Forelimb muscle (tissue), 1 donor: ENCODE measurements around the gene PLCL1. TPM values are rescaled to one million over a fixed set of nuclear protein-coding genes. Genes with fewer than 3 reads are reported as not detected.

Experiments
- DNase-seq: peaks from one replicate; pipeline ENCODE4 v3.0.0-alpha.2; 2013; ENCODE audit warnings: low read depth
- polyA plus RNA-seq: library from polyadenylated mRNA; unstranded; fragments of 120-200 nt; gene quantifications from one replicate; pipeline ENCODE4 v1.2.1, GENCODE V29; 2013; ENCODE audit not compliant: insufficient read length

The PLCL1 gene
- polyA plus RNA-seq, 1 donor, result 14.3 TPM

GRCh38 chr2:197926673-197927072 is 122.3 kb downstream of the PLCL1 start:
- no peak for DNase-seq

DNA sequence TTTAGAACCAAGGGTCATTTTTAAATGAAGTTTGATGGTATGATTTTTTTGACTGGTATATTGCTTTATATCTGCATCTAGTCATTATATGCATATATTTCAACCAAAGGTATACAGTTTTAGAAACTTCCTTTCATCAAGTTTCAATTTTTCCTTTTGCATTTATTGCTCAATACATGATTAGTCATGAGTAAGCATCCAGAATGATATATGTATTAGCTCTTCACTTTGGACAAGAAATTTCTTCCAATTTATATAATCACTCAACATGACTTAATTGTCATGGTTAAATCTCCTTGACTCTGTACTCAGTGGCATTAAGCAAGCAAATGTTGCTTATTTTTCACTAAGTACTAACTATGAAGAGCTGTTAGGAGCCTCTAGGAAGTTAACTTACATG is 123.6 kb downstream of the PLCL1 start:
- no peak for DNase-seq

GRCh38 chr2:197929008-197929885 is 124.9 kb downstream of the PLCL1 start:
- no peak for DNase-seq

GRCh38 chr2:197929886-197930227 is 125.5 kb downstream of the PLCL1 start:
- DNase-seq, result no peak

- DNase-seq, result no peak
Measured at GRCh38 chr2:197930570-197931278, 126.3 kb downstream of the PLCL1 start.

DNA sequence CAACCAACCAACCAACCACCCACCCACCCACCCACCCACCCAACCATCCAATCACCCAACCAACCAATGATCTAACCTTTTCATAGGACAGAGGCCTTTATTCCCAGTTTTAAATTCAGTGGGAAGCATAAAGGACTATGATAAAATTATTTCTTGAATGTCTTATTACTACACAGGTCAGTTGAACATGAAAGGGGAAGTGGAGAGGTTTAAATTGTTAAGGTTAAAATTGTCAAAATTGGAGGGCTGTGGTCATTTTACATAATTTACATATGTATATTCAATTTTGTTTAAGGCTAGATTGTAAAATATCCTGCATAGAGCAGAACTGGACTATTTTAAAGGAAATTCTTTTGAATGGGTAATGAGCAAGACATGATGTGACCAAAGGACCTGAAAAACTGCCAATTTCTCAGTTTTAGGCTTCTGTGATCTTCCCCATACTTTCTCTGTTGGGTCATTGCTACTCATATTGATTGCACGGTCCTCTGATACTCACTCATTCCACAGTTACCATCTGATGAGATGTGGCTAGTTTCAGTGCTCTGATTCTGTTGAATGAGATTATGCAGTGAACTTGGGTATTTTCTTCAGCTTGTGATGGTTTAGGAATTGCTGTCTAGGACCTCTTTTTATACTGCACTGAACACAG is 127.4 kb downstream of the PLCL1 start:
- no peak for DNase-seq

DNA sequence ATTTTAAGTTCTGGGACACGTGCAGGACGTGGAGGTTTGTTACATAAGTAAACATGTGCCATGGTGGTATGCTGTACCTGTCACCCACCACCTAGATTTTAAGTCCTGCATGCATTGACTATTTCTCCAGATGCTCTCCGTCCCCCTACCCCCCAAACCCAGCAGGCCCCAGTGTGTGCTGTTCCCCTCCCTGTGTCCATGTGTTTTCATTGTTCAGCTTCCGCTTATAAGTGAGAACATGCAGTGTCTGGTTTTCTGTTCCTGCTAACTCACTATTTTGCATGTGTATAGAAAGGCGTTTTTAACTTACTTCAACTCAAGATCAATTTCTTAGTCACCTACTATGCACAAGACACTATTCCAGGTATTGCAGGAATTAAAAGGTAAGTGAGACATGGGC is 128.0 kb downstream of the PLCL1 start:
- no peak for DNase-seq

DNA sequence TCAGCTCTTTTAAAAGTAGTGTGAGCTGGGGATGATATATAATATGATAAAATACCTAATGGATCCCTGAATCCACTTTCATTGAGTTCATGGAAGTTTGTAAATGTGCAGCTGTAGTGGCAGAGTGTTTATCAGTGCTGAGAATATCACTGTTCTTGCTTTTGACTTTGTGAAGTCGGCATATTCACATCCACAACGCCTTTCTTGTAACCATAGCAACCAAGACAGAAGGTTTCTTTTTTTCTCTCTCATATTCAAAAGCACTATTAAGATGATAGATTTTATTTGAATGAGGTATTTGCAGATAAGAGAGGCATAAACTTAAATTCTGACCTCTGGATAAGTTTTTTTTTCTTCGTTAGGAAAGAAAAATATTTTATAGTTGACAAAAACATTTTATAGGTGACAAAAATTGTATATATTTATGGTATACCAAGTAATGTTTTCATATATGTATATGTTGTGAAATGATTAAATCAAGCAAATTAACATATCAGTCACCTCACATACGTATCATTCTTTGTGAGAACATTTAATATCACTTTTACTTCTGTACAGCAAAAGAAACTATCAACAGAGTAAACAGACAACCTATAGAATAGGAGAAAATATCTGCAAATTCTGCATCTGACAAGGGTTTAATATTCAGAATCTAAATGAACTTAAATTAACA is 130.0 kb downstream of the PLCL1 start:
- no peak for DNase-seq

GRCh38 chr2:197934934-197935289 is 130.5 kb downstream of the PLCL1 start:
- no peak for DNase-seq

DNA sequence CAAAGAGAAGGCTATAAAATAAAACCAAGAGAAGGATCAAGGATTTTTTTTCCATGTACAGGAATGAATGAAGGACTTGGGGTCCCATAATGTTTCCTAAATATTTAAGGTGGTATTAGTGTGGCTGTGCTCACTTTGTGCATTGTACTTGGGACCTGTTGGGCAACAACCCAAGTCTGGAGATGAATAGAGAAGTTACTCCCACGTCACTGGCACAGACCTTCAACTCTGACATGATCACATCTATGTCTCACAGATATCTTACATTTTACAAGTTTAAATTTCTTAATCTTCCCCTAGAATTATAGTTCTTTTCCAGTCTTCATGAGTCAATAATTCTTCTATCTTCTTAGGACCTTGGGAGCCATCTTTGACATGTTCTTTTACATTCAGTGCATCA is 133.4 kb downstream of the PLCL1 start:
- DNase-seq, result no peak

DNA sequence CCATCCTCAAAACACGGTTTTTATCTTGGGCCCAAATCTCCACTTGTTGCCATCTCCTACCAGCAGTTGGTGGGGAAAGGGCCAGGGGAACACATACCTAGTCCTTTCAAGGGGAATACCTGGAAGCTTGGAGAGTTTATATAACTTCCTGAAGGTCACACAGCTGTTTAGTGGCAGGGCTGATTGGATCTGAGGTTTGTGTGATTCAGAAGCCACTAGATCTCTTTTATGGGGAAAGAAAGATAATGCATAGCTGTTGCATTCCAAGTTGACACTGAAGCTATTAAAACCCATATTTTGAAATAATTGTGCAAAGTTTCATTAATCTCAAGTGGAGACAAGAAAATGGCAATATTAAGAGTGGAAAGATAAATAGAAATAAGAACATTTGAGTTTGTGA is 134.2 kb downstream of the PLCL1 start:
- DNase-seq, result no peak

DNA sequence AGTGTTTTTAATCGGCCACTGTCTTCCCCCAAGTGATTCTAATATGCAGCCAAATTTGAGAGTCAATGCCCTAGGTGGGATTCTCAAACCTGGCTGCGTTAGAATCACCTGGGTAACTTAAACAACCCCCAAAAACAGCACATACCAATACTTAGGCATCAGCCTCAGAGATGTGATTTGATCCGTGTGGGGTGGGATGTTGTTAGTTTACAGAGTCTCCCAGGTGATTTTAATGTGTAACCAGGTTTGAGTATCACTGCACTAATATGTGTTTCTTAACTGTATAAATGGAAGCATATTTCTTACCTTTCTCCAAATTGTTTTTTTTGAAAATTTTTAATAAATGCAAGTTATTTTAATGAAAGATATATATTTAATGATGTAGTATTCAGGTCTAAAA is 135.4 kb downstream of the PLCL1 start:
- no peak for DNase-seq

DNA sequence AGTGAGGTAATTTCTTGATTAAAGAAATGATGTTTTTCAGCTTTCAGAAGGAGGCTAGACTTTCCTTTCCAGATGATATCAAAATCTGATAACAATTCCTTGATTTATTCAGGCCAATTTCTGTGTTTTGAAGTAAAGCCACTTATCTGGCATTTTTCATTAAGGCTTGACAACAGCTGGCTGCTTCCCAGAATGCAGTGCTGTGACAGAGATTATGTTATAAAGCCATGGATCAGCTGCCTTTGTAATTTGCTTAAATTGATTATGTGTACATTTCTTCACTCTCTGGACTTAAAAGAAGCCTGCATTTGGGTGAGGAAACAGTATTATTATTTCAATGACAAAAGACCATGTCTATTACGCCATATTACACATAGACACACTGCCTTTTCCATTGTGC is 136.0 kb downstream of the PLCL1 start:
- no peak for DNase-seq

DNA sequence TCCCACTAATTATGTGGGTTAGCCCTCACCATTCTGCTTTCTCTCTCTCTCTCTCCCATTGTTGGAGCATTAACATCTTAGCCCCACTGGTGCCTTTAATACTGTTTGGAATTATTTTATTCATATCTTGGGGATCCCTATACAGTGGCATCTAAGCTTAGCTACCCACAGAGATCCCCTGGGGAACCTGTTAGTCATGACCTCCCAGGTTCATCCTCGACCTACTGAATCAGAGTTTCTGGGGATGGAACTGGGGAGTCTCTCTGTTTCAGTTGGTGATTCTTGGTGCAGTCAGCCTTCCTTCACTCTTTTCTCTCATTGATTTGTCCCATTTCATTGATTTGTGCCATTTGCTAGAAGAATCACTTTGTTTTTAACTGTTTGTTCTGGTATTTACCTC is 137.3 kb downstream of the PLCL1 start:
- no peak for DNase-seq

DNA sequence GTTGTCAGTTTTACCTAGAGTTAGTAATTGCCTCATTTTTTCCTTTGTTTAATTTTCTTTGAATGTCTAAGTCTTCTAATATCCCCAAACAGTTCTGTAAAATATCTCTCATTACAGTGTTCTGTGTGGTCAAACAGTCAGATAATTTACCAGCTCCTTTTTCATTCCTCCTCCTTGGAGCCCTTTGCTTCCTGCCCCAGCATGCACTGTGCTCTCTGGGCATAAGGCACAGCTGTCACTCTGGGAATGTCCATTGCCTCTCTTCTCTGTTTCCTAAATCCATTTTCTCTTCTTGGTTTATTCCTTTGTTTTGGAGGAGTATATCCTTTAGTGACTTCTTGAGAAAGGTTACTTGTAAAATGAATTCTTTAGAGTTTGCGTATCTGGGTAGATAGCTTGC is 139.3 kb downstream of the PLCL1 start:
- no peak for DNase-seq

- no peak for DNase-seq
Measured at GRCh38 chr2:197944416-197945096, 140.2 kb downstream of the PLCL1 start.

DNA sequence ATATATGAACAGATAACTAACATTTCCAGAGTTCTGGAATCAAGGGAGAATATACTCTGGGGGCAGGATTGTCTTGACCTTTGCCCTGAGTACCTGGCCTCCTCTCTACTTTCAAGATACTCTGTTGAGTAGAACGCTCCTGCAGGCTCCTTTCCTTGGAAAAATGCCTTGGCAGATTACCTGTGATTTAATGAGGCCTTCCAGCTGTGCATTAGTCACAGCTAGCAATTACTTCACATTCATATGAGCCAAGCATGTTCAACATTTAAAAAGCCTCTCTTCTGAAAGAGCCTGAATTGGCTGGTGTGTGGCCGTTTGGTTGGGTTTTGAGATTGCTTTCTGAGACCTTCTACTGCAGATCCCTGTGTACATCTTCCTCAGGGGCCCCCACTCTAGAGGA is 142.2 kb downstream of the PLCL1 start:
- no peak for DNase-seq

DNA sequence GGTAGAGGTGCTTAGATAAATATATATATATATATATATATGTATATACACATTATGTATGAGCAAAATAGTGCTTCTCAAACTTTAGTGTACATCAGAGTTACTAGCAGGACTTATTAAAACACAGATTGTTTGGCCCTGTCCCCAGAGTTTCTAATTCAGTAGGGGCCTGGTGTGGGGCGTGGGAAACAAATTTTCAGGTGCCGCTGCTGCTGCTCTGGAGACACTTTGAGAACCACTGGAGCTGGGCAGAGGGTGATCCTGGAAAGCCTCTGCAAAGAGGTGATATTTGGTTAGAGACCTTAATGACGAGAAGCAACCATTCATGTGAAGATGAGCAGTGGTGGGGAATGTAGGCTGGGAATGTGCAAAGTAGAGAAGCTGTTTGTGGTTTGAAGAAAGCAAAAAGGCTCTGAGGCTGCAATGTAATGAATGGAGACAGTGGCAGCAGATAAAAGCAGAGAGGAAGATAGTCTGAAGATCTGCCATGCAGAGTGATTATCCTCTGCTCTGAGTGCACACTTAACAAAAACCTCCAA is 142.9 kb downstream of the PLCL1 start:
- no peak for DNase-seq

GRCh38 chr2:197949224-197949623 is 144.8 kb downstream of the PLCL1 start:
- DNase-seq, result no peak

DNA sequence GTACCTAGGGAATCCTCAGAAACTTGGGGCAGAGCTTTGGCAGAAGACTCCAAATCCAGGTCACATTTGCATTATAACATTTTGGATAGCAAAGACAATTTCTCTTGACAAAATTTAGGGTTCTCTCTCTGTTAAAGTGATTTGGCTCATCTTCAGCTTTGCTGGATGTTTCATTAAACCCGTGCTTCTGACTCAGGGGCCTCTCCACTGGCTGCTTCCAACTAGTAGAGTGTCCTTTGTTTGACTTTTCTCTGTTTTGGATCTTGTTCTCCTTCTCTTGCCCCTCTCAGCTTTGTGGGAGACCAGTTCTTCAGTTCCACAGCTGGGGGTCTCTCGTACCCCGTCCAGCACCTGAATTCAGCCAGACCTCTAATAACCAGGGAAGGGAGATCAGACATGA is 145.6 kb downstream of the PLCL1 start:
- no peak for DNase-seq

DNA sequence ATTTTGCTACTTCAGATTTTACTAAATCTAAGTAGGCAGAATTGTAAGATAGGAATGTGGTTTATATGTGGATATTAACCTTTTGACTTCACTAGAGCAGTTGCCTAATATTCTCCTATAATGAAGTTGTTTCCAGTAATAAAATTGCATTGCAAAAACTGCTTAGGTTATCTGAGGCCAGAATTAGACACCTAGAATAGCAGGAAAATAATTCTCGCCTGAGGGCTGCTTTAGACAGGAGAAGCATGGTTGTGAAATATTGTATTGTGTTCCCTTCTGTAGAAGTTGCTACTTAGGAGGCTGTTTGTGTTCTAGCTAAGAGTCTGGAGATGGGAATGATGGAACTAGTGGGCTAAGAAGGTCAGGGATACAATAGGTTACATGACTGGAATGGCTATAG is 146.3 kb downstream of the PLCL1 start:
- DNase-seq, result no peak
